Measurements from ENCODE around the gene PDZRN3. TPM values are rescaled to one million over a fixed set of nuclear protein-coding genes. Genes with fewer than 3 reads are reported as not detected.

The PDZRN3 gene
- total RNA-seq, 1 experiment from 2014 or later, result not detected

DNA sequence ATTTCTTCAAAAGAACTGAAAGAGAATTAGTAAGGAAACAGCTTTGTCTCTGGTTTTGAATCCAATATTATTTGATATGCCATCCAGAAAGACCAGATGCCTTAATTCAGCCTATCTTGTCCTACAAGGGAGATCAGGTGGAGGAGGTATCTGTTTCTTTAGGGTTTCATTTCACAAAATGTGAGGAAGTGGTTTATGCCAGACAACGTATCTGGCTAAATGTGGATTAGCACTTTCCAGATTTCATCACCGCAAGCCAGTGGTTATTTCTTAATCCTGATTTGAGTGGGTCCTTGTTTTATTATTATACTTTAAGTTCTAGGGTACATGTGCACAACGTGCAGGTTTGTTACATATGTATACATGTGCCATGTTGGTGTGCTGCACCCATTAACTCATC is 292.2 kb downstream of the PDZRN3 start:
- DNase-seq (ENCODE audit: low read depth, low spot score), result no peak
- BruUV-seq (replicated peaks), result no TSS peak
- H3K4me1 ChIP-seq (ENCODE audit: control insufficient read depth, insufficient read depth, low read length), result no peaks in the 10 kb centered on the region
- H3K27ac ChIP-seq (ENCODE audit: low read length), result no peak overlapping the region
- in situ Hi-C loops (cut with HindIII; ENCODE audit: low pct_unique_long_range_greater_than_20kb, low sequenced_read_pairs), result no loop called here
- ChIA-PET CTCF (no interaction called here), POLR2A (no interaction called here)
- H3K4me3 ChIP-seq (ENCODE audit: low read depth in 2 of 2, low read length in 2 of 2), result no peak overlapping the region
- no peaks in the 10 kb centered on the region for H3K36me3 ChIP-seq (ENCODE audit: control insufficient read depth, insufficient read depth, low read length)
- no peak for ATAC-seq
- no peaks in the 10 kb centered on the region for H3K9me3 ChIP-seq (ENCODE audit: control insufficient read depth, insufficient read depth, low read depth, low read length)
- TF ChIP-seq, protein P1, sequence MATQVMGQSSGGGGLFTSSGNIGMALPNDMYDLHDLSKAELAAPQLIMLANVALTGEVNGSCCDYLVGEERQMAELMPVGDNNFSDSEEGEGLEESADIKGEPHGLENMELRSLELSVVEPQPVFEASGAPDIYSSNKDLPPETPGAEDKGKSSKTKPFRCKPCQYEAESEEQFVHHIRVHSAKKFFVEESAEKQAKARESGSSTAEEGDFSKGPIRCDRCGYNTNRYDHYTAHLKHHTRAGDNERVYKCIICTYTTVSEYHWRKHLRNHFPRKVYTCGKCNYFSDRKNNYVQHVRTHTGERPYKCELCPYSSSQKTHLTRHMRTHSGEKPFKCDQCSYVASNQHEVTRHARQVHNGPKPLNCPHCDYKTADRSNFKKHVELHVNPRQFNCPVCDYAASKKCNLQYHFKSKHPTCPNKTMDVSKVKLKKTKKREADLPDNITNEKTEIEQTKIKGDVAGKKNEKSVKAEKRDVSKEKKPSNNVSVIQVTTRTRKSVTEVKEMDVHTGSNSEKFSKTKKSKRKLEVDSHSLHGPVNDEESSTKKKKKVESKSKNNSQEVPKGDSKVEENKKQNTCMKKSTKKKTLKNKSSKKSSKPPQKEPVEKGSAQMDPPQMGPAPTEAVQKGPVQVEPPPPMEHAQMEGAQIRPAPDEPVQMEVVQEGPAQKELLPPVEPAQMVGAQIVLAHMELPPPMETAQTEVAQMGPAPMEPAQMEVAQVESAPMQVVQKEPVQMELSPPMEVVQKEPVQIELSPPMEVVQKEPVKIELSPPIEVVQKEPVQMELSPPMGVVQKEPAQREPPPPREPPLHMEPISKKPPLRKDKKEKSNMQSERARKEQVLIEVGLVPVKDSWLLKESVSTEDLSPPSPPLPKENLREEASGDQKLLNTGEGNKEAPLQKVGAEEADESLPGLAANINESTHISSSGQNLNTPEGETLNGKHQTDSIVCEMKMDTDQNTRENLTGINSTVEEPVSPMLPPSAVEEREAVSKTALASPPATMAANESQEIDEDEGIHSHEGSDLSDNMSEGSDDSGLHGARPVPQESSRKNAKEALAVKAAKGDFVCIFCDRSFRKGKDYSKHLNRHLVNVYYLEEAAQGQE (IDR thresholded peaks at IDR 0.05; ENCODE audit: insufficient read depth in 1 of 2, low read depth in 2 of 2, low read length in 1 of 2), result no peak
- TF ChIP-seq TCF7L2 (IDR thresholded peaks at IDR 0.05; ENCODE audit: low read depth, low read length) (no peak), POLR2AphosphoS5 (IDR thresholded peaks at IDR 0.05; ENCODE audit: low read depth, low read length) (no peak), SIN3A (IDR thresholded peaks at IDR 0.05; ENCODE audit: borderline replicate concordance, insufficient read depth, low read depth, low read length) (no peak)
- TF ChIP-seq, protein P2, sequence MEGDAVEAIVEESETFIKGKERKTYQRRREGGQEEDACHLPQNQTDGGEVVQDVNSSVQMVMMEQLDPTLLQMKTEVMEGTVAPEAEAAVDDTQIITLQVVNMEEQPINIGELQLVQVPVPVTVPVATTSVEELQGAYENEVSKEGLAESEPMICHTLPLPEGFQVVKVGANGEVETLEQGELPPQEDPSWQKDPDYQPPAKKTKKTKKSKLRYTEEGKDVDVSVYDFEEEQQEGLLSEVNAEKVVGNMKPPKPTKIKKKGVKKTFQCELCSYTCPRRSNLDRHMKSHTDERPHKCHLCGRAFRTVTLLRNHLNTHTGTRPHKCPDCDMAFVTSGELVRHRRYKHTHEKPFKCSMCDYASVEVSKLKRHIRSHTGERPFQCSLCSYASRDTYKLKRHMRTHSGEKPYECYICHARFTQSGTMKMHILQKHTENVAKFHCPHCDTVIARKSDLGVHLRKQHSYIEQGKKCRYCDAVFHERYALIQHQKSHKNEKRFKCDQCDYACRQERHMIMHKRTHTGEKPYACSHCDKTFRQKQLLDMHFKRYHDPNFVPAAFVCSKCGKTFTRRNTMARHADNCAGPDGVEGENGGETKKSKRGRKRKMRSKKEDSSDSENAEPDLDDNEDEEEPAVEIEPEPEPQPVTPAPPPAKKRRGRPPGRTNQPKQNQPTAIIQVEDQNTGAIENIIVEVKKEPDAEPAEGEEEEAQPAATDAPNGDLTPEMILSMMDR (IDR thresholded peaks at IDR 0.05), result no peak
- no peaks in the 10 kb centered on the region for H3K27me3 ChIP-seq (ENCODE audit: control insufficient read depth, insufficient read depth, low read length)
- intact Hi-C loops (cut with micrococcal nuclease; ENCODE audit: unreplicated experiment), result no loop called here
